HepG2 (cell line): Measurements from ENCODE around the gene TCAF1. TPM values are rescaled to one million over a fixed set of nuclear protein-coding genes. Genes with fewer than 3 reads are reported as not detected.

Experiments used
- FOXK1 ChIP-seq: sonication (generic); formaldehyde crosslinking; IDR thresholded peaks from 2 replicates; pipeline ENCODE4 v1.4.0; 2020; ENCODE audit warnings: low read depth, missing genetic modification reagents, borderline replicate concordance
- NFYB ChIP-seq: sonication (generic); formaldehyde crosslinking; IDR thresholded peaks from 2 replicates; pipeline ENCODE4 v1.4.0; 2020; ENCODE audit warnings: missing genetic modification reagents
- PHF20 ChIP-seq: sonication (generic); formaldehyde crosslinking; IDR thresholded peaks from 2 replicates; pipeline ENCODE4 v1.5.0; 2020; ENCODE audit warnings: mild to moderate bottlenecking, missing genetic modification reagents
- SALL2 ChIP-seq: sonication (generic); formaldehyde crosslinking; IDR thresholded peaks from 2 replicates; pipeline ENCODE4 v1.8.1; 2023; ENCODE audit warnings: mild to moderate bottlenecking, missing genetic modification reagents, inconsistent platforms
- YEATS4 ChIP-seq: sonication (generic); formaldehyde crosslinking; IDR thresholded peaks from 2 replicates; pipeline ENCODE4 v1.4.0; 2020; ENCODE audit warnings: missing genetic modification reagents, borderline replicate concordance
- ZBTB20 ChIP-seq: sonication (generic); formaldehyde crosslinking; IDR thresholded peaks from 2 replicates; pipeline ENCODE4 v1.8.1; 2023; ENCODE audit warnings: missing genetic modification reagents, low read depth, mild to moderate bottlenecking, borderline replicate concordance
- ZSCAN30 ChIP-seq: sonication (generic); formaldehyde crosslinking; IDR thresholded peaks from 2 replicates; pipeline ENCODE4 v1.5.0; 2020; ENCODE audit warnings: mild to moderate bottlenecking, missing genetic modification reagents
- polyA plus RNA-seq, 8 experiments: library from polyadenylated mRNA; depleted of rRNA in 3 of 8; stranded (reverse) in 7 of 8; unstranded in 1 of 8; fragments of >200 nt; fragmentation: Illumina TruSeq in 4 of 8; extraction: Trizol in 4 of 8; gene quantifications; 2 replicates each; pipeline versions ENCODE4 v1.2.1 to v1.2.3, GENCODE V29; 2011 to 2016; ENCODE audit warnings: low read depth in 4 of 8, missing spikeins in 1 of 8, mixed read lengths in 1 of 8; ENCODE audit not compliant: insufficient read depth in 1 of 8
- total RNA-seq, 5 experiments: library from RNA; depleted of rRNA; stranded (reverse); fragments of >200 nt; fragmentation: Illumina TruSeq; extraction: Trizol; gene quantifications; 2 replicates each; pipeline ENCODE4 v1.2.3, GENCODE V29; 2016; ENCODE audit warnings: low read depth in 1 of 5
- TF ChIP-seq, protein P1 (sequence below): sonication (generic); formaldehyde crosslinking; IDR thresholded peaks from 2 replicates; pipeline ENCODE4 v1.4.0; 2020; ENCODE audit warnings: mild to moderate bottlenecking, low read depth, missing genetic modification reagents
- TF ChIP-seq, protein P2 (sequence below): sonication (generic); formaldehyde crosslinking; IDR thresholded peaks from 2 replicates; pipeline ENCODE4 v1.5.0; 2020; ENCODE audit warnings: mild to moderate bottlenecking, missing genetic modification reagents, borderline replicate concordance
- TF ChIP-seq, protein P3 (sequence below): sonication (generic); formaldehyde crosslinking; IDR thresholded peaks from 2 replicates; pipeline ENCODE4 v1.5.0; 2020; ENCODE audit warnings: missing genetic modification reagents
- TF ChIP-seq, protein P4 (sequence below): sonication (generic); formaldehyde crosslinking; IDR thresholded peaks from 2 replicates; pipeline ENCODE4 v1.4.0; 2020; ENCODE audit warnings: mild to moderate bottlenecking, missing genetic modification reagents
- TF ChIP-seq, protein P5 (sequence below): sonication (generic); formaldehyde crosslinking; IDR thresholded peaks from 2 replicates; pipeline ENCODE4 v1.4.0; 2020; ENCODE audit warnings: mild to moderate bottlenecking, missing genetic modification reagents

Gene TCAF1
- total and polyA plus RNA-seq, 2 of the 13 experiments (the other 11 are each of a cell fraction or from before 2014, with no cell fraction given): 36.2 to 101 TPM

DNA sequence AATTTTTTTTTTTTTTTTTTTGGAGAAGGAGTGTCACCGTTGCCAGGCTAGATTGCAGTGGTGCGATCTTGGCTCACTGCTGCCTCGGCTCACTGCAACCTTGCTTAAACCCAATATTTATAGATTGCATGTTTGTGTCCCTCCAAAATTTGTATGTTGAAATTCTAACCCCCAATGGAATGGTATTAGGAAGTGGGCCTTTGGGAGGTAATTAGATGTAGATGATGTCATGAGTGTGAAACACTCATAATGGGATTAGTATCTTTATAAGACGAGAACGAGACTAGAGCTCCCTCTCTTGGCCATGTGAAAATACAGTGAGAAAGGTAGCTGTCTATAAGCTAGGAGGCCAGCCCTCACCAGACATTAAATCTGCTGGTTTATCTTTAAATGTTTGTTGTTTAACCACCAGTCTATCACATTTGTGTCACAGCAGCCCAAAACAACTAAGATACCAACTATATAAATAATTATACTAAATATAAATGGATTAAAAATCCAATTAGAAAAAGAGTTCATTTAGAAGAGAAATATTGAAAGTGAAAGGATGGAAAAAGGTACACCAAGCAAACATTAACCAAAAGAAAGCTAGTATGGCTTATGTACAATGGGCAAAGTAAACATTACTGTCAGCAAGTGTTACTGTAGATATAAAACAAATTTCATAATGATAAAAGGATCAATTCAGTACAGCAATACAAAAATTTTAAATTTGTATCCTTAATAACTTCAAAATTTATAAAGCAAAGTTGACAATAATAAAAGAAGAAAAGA is 9.3 kb downstream of the TCAF1 start (continued):
- TF ChIP-seq, protein P1, sequence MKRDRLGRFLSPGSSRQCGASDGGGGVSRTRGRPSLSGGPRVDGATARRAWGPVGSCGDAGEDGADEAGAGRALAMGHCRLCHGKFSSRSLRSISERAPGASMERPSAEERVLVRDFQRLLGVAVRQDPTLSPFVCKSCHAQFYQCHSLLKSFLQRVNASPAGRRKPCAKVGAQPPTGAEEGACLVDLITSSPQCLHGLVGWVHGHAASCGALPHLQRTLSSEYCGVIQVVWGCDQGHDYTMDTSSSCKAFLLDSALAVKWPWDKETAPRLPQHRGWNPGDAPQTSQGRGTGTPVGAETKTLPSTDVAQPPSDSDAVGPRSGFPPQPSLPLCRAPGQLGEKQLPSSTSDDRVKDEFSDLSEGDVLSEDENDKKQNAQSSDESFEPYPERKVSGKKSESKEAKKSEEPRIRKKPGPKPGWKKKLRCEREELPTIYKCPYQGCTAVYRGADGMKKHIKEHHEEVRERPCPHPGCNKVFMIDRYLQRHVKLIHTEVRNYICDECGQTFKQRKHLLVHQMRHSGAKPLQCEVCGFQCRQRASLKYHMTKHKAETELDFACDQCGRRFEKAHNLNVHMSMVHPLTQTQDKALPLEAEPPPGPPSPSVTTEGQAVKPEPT (CRISPR knock-in tag): no peak
- no peak for TF ChIP-seq YEATS4 (CRISPR knock-in tag)
- TF ChIP-seq, protein P2, sequence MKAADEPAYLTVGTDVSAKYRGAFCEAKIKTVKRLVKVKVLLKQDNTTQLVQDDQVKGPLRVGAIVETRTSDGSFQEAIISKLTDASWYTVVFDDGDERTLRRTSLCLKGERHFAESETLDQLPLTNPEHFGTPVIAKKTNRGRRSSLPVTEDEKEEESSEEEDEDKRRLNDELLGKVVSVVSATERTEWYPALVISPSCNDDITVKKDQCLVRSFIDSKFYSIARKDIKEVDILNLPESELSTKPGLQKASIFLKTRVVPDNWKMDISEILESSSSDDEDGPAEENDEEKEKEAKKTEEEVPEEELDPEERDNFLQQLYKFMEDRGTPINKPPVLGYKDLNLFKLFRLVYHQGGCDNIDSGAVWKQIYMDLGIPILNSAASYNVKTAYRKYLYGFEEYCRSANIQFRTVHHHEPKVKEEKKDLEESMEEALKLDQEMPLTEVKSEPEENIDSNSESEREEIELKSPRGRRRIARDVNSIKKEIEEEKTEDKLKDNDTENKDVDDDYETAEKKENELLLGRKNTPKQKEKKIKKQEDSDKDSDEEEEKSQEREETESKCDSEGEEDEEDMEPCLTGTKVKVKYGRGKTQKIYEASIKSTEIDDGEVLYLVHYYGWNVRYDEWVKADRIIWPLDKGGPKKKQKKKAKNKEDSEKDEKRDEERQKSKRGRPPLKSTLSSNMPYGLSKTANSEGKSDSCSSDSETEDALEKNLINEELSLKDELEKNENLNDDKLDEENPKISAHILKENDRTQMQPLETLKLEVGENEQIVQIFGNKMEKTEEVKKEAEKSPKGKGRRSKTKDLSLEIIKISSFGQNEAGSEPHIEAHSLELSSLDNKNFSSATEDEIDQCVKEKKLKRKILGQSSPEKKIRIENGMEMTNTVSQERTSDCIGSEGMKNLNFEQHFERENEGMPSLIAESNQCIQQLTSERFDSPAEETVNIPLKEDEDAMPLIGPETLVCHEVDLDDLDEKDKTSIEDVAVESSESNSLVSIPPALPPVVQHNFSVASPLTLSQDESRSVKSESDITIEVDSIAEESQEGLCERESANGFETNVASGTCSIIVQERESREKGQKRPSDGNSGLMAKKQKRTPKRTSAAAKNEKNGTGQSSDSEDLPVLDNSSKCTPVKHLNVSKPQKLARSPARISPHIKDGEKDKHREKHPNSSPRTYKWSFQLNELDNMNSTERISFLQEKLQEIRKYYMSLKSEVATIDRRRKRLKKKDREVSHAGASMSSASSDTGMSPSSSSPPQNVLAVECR (CRISPR knock-in tag): no peak
- TF ChIP-seq, protein P3, sequence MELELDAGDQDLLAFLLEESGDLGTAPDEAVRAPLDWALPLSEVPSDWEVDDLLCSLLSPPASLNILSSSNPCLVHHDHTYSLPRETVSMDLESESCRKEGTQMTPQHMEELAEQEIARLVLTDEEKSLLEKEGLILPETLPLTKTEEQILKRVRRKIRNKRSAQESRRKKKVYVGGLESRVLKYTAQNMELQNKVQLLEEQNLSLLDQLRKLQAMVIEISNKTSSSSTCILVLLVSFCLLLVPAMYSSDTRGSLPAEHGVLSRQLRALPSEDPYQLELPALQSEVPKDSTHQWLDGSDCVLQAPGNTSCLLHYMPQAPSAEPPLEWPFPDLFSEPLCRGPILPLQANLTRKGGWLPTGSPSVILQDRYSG: no peak
- no peak for TF ChIP-seq ZBTB20
- no peak for TF ChIP-seq ZSCAN30 (CRISPR knock-in tag)
- TF ChIP-seq, protein P4, sequence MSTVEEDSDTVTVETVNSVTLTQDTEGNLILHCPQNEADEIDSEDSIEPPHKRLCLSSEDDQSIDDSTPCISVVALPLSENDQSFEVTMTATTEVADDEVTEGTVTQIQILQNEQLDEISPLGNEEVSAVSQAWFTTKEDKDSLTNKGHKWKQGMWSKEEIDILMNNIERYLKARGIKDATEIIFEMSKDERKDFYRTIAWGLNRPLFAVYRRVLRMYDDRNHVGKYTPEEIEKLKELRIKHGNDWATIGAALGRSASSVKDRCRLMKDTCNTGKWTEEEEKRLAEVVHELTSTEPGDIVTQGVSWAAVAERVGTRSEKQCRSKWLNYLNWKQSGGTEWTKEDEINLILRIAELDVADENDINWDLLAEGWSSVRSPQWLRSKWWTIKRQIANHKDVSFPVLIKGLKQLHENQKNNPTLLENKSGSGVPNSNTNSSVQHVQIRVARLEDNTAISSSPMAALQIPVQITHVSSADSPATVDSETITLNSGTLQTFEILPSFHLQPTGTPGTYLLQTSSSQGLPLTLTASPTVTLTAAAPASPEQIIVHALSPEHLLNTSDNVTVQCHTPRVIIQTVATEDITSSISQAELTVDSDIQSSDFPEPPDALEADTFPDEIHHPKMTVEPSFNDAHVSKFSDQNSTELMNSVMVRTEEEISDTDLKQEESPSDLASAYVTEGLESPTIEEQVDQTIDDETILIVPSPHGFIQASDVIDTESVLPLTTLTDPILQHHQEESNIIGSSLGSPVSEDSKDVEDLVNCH (CRISPR knock-in tag): no peak
- TF ChIP-seq NFYB: no peak
- no peak for TF ChIP-seq FOXK1
- TF ChIP-seq, protein P5, sequence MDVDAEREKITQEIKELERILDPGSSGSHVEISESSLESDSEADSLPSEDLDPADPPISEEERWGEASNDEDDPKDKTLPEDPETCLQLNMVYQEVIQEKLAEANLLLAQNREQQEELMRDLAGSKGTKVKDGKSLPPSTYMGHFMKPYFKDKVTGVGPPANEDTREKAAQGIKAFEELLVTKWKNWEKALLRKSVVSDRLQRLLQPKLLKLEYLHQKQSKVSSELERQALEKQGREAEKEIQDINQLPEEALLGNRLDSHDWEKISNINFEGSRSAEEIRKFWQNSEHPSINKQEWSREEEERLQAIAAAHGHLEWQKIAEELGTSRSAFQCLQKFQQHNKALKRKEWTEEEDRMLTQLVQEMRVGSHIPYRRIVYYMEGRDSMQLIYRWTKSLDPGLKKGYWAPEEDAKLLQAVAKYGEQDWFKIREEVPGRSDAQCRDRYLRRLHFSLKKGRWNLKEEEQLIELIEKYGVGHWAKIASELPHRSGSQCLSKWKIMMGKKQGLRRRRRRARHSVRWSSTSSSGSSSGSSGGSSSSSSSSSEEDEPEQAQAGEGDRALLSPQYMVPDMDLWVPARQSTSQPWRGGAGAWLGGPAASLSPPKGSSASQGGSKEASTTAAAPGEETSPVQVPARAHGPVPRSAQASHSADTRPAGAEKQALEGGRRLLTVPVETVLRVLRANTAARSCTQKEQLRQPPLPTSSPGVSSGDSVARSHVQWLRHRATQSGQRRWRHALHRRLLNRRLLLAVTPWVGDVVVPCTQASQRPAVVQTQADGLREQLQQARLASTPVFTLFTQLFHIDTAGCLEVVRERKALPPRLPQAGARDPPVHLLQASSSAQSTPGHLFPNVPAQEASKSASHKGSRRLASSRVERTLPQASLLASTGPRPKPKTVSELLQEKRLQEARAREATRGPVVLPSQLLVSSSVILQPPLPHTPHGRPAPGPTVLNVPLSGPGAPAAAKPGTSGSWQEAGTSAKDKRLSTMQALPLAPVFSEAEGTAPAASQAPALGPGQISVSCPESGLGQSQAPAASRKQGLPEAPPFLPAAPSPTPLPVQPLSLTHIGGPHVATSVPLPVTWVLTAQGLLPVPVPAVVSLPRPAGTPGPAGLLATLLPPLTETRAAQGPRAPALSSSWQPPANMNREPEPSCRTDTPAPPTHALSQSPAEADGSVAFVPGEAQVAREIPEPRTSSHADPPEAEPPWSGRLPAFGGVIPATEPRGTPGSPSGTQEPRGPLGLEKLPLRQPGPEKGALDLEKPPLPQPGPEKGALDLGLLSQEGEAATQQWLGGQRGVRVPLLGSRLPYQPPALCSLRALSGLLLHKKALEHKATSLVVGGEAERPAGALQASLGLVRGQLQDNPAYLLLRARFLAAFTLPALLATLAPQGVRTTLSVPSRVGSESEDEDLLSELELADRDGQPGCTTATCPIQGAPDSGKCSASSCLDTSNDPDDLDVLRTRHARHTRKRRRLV (CRISPR knock-in tag): no peak
- no peak for TF ChIP-seq SALL2 (CRISPR knock-in tag)
- TF ChIP-seq PHF20 (CRISPR knock-in tag): no peak
